GOT3 (cell line): Measurements from ENCODE around the gene NPR2.

Experiments used
- DNase-seq: peaks from one replicate; lab custom pipeline; 2025; ENCODE audit warnings: mixed read lengths; lab: John Stamatoyannopoulos, UW

Gene NPR2

GRCh38 chr9:35791297-35791921 is at the start of gene NPR2:
Gene NPR2, plus strand, starts transcription at chr9:35791591. Its CDS starts 818 bp downstream, at chr9:35792409.
- no peak for DNase-seq

DNA sequence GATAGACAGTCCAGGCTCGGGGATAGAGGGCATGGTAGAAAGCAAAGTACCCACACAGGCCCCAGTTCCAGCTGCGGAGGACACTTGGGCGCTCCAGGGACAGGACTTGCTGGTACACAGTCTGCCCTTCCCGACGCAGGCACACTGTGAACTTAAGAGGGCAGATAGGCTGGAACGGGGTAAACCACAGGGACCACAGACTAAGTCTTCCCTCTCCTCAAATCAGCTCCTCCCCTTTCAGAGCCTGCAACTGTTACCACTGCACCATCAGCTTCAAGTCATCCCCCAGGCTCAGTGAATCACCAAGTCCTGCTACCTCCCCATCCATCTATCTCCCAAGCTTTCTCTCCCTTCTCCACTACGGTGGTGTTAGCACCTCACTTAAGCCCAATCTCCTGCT is 49.7 kb upstream of the NPR2 start:
- DNase-seq = no peak

- DNase-seq = no peak
Observed at GRCh38 chr9:35743452-35743851, 47.9 kb upstream of the NPR2 start.

- DNase-seq = no peak
Observed at GRCh38 chr9:35743880-35744518, 47.4 kb upstream of the NPR2 start.

DNA sequence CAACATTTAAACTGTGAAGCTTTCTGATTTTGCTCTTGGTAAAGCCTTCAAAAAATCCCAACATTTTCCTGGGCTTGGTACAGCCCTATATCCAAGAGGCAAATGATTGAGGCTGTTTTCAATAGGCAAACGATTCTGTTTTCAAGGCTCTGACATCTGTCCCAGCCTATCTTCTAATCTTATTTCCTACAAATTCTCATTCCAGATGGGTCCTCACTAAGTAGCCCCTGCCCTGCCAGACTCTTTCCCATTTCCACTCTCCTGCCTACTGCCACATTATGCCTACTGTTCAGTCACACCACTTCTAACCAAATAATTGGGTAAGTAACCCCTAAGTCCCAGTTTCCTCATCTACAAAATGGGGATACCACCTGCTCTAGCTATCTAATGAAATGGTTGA is 45.8 kb upstream of the NPR2 start:
- no peak for DNase-seq

DNA sequence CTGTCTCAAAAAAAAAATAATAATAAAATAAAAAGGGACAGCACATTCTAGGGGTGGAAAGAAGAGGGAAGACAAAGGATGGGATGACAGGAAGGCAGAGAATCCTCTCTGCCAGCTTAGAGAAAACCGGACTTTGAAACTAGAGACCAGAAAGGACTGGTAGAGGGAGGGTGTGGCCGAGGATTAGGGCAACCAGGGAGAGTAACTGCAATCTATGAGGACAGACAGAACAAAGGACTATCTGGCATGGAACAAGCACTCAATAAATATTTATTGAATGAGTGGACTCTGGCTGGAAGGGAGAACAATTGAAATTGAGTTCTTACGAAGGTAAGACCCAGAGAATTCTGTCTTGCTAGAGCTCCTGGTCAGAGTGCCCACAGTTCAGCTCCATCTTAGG is 44.8 kb upstream of the NPR2 start:
- DNase-seq = no peak

GRCh38 chr9:35748242-35748857 is 43.0 kb upstream of the NPR2 start:
- DNase-seq = no peak

- no peak for DNase-seq
Observed at GRCh38 chr9:35748858-35749514, 42.4 kb upstream of the NPR2 start, which contains the start of the genes GBA2 and RGP1. Gene GBA2, minus strand, starts transcription at chr9:35749228. Its CDS starts 524 bp downstream, at chr9:35748704. Gene RGP1, plus strand, starts transcription at chr9:35749287. Its CDS starts 469 bp downstream, at chr9:35749756.

DNA sequence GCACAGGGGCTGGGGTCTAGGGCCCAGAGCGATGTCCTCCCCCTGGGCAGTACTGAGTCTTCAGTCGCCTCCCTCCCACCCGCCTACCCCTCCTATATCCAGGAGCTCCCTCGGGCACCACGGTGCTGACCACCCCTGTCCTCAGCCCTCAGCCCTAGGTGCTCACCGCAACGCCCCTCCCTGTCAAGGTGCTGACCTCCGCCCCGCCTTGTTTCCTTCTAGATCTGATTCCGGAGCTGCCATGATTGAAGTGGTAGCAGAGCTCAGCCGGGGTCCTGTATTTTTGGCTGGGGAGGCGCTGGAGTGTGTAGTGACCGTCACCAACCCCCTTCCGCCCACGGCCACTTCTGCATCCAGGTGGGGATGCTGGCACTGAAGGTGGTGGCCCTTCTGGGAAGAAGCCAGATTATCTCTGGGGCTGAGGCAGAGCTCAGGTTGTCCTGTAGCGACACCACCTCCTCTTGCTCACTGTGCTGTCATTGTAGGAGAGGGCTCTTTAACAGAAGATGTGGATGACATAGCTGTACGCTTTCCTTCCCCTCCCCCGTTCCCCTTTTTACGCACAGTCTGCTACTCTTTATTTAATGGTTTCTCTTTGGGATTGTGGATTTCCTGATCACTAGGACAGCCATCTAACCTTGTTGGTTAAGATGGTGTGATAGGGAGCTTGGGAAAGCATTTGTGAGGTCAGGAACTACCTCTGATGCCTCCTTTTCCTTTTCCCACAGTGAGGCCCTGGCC is 41.7 kb upstream of the NPR2 start:
- no peak for DNase-seq

DNA sequence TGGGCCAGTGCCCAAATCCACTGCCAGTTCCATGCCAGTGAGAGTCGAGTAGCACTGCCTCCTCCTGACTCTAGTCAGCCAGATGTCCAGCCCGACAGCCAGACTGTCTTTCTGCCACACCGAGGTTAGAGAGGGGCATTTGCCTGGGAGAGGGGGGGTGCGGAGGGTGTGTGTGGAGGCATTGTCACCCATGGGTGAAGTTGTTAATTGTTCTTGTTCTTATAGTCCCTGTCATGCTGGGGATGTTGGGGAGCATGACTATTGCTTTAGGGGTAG is 41.2 kb upstream of the NPR2 start:
- DNase-seq = no peak

- no peak for DNase-seq
Observed at GRCh38 chr9:35753466-35753865, 37.9 kb upstream of the NPR2 start.

DNA sequence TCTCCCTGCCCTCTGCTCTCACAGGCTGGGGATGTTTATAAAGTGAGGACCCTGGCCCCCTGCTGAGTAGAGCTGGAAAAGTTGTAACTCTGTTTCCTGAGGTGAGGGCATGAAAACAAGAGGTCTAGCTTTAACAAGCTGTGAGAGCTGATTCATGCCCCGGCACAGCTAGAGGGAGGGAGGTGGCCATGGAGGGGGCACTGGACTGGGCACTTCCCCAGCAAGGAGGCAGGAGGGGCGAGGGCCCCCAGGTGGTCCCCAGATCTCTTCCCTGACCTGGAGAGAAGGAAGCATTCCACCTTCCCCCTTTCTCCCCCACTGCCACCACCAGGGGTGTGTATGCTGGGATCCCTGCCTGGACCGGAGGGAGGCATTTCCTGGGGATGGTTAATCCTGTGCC is 37.1 kb upstream of the NPR2 start, which contains the start of gene MSMP:
Gene MSMP, minus strand, starts transcription at position 13 of the 400 bp plus-strand sequence. CDS start 147 bp downstream, outside the sequence.
- no peak for DNase-seq

DNA sequence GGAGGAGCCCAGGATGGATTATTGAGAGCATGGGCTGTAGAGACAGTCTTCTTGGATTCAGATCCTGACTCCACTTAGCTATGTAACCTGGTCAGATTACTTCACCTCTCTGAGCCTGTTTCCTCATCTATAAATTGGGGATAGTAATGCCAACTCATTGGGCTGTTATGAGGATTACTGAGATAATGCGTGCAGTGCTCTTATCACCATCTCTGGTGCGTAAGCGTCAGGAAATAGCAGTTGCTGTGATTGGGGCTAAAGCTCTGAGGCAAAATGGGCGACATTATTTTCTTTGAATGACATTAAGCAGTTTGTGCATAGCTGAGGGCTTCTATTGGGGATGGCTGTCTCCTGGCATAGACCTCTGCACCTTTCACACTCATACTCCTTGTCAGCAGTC is 36.3 kb upstream of the NPR2 start:
- DNase-seq = no peak

DNA sequence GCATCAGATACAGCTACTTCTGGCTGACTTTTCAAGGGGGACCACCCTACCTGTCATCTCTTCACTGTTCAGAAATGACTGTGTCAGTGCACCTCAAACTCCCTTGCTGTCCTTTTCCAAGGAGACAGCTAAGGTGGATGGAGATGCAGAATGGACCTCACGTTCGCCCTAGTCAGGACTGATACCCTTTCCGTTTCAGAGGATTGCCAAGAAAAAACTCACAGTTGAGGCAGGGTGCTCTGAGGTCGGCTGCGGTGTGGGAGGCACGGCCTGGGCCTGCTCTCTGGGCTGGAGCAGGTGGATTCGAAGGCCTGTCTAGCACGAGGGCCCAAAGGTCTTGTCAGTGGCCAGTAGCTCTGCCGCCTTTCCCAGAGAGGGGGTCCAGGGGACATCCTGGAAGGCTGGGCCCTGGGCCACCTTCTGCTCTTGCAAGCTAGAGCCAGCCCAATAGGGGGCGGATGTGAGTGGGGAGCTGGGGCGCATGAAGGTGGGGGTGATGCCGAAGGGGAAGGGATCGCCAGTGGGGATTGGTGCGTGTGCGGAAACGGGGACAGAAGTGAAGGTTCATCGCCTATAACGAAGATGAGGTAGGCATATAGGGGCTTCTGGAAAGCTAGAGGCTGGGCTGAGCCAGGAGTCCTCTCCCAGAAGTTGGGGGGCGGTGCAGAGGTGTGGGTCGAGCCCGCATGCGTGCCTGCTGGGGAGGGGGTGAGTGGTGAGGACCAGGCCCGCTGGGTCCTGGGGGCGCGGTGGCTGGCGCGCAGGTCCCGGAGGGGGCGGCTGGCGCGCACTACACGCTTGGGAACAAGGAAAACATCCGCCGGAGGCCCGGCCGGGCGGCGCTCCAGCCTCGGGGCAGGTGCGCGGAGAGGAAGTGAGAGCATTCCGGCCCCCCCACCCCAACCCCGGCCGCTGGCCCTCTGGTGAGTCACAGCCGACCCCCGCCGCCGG is 34.8 kb upstream of the NPR2 start:
- no peak for DNase-seq

DNA sequence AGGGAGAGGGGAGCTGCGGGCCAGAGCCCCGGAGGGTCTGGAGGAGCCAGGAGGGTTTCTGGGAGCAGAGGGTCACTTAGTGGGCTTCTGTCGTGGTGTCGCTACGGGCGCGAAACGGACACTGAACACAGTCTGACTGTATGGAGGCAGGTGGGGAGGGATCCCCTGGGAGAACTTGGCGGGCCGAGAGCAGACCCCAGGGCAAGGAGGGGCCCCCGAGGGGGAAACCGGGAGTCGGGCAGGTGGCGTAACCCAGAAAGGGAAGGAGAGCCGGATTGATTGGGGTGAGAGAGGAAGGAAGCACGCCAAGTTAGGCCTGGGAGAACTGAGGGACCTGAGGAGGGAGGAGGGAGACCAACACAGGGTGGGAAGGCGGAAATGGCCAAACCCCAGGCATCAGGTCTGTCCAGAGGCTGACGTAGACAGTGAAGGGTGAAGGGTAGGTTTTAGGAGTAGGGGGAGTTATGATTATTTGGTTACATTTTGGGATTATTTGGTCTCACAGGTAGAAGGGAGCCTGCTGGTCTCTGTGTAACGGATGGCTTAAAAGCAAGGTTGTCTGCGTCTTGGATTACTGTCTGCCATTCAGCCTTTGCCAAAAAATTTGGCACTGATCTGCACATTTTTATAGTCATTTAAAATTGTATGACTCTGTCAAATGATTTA is 34.0 kb upstream of the NPR2 start:
- DNase-seq = no peak

DNA sequence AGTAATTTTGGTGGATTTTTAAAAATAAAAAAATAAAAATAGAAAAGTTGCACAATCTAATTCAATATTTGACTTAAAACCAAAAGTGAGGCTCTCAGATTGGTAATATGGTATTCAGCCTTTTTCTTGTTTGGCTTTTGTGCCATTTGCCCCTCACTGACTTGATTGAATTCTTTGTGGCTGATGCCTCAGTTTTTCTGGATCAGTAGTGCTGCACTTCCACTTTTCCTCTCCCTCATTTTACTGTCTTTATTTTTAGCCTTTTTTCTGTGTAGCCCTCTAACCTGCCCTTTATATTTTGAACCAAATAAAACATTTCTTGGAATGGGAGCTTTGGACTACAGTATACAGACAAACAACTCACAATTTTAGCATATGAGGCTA is 33.5 kb upstream of the NPR2 start:
- no peak for DNase-seq

DNA sequence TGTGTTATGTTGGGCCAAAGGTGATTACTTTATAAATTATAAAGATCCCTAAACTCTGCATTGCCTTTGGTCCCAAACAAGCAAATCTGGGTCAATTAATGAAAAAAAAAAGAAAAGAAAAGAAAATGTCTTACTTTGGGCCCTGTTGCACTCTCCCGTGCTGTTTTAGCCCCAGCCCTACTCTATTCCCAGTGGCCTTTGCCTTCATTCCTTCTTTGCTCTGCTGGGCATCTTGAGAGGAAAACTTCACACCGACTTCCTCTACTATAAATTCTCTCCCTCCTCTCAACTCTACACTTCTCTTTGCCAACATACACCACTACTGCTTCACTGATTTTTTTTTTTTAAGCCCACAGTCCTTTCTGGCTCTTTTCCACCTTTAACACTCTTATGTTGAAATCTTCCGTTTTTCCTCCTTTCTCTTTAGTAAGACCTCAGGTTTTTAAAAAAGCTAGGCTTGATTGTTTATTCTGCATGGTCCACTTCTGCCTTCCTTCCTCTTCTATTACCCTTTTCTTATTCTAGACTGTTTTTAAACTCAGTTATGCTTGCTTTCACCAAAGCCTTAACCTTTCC is 32.8 kb upstream of the NPR2 start:
- no peak for DNase-seq

GRCh38 chr9:35759795-35760194 is 31.6 kb upstream of the NPR2 start:
- DNase-seq = no peak

DNA sequence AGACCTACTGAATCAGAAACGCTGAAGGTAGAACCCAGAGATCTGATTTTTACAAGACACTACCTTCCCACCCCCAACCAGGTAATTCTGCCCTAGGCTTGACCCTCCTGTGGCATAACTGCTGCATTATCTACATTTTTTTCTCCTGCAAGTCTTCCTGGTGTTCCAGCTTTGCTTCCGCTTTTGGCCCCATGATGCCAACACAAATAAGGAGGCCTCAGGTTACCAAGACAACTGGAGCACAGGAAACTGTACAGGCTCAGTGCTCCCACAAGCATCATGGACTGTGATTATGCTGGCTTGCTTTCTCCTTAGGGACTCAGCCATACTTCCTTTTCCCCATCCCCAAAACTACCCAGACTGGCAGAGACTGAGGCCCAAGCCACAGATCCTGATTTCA is 30.7 kb upstream of the NPR2 start:
- DNase-seq = no peak

GRCh38 chr9:35763181-35763580 is 28.2 kb upstream of the NPR2 start:
- no peak for DNase-seq
